COLO668 (cell line): Measurements from ENCODE around the gene DDX47.

ENCODE experiments used
- DNase-seq: peaks from one replicate; lab custom pipeline; 2025; ENCODE audit not compliant: unreplicated experiment; lab: John Stamatoyannopoulos, UW

Gene DDX47

DNA sequence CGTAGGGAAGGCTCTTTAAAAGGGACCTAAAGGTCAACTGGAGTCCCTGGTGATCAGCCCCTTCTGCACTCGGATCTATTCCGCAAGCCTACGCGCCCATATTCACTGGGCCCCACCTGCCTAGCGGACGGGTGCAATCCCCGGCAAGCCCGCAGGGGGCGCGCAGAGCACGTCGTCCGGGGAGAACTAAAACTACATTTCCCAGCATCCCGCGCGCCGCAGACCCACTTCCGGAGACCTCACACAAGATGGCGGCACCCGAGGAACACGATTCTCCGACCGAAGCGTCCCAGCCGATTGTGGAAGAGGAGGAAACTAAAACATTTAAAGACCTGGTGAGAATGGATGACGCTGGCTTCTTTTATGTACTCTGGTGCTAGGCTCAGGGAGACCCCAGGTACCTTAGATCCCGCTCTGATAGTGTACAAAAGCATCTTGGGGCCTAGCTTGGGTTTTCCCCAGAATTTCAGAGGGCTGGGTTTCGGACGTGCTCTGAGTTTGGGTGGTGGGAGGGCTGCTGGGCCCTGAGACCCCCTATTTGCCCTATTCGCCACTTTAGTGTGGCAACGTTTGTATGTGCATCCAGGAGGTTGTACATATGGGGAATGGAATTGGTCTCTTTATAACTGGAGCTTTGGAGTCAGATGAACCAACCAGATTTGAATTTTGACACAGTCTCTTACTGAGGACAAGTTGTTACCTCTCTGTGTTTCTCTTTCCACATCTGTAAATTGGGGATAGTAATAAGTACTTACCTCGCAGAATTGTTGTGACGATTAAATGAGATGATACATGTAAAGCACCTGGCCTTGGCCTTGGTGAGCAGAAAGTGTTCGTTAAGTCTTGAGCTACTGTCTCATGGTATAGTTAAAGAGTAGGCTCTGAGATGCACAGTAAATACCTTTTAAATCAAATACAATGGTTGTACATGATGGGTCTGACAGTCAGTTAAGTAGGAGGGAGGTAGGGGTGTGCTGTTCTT, at the start of gene DDX47:
DDX47 (plus strand) TSS at position 227 of the 982 bp plus-strand sequence; CDS start at position 249, 22 bp downstream.
- DNase-seq = peak; percentile 89

DNA sequence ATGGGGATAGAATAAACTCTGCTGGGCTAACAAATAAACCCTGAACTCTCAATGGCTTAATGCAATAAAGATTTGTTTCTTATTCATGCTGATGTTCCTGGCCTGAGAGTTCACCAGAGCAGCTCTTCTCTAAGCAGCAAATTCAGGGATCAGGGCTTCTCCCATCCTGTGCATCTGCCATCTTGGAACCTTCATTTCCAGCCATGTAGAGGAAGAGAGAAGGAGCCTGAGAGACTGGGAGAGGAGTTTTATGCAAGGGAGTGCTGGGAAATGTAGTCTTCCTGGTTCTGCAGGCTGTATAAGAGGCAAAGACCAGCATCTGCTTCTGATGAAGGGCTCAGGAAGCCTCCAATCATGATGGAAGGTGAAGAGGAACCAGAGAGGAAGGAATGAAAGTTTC, 48.3 kb upstream of the DDX47 start:
- DNase-seq = no peak

DNA sequence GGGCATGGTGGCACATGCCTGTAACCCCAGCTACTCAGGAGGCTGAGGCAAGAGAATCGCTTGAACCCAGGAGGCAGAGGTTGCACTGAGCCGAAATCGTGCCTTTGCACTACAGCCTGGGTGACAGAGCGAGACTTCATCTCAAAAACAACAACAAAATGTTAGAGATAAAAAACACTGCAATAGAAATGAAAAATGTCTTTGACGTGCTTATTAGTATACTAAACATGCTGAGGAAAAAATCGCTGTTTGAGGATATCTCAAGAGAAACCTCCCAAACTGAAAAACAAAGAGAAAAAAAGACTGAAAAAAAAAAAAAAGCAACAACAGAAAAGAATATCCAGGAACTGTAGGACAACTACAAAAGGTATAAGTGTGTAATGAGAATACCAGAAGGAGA, 42.9 kb upstream of the DDX47 start:
- DNase-seq = no peak

DNA sequence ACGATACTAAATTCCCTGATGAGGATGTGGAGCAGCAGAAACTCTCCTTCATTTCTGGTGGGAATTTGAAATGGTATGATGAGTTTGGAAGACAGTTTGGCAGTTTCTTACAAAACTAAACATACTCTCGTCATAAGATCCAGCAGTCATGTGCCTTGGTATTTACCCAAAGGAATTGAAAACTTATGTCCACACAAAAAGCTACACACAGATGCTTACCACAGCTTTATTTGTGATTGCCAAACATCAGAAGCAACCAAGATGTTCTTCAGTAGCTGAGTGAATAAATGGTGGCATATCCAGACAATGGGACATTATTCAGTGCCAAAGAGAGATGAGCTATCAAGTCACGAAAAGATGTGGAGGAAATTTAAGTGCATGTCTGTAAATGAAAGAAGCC, 38.4 kb upstream of the DDX47 start:
- no peak for DNase-seq

DNA sequence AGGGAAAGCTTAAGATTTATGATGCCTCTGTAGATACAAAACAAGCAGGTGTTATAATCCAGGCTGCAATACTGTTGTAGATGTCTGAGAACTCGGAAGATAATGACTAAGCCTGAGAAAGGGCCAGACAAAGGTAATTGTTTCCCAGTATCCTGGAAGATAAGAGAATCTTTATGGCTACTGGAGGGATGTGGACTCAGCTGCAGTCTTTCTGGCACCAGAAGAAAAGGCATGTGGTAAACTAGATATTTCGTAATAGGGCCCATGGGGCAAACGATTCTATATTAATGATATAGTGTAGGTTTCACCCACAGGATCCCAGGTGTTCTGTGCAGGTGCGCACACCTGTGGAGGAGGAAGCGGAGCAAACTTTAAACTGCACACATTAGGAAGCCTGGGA, 36.9 kb upstream of the DDX47 start:
- DNase-seq = peak; percentile 64

DNA sequence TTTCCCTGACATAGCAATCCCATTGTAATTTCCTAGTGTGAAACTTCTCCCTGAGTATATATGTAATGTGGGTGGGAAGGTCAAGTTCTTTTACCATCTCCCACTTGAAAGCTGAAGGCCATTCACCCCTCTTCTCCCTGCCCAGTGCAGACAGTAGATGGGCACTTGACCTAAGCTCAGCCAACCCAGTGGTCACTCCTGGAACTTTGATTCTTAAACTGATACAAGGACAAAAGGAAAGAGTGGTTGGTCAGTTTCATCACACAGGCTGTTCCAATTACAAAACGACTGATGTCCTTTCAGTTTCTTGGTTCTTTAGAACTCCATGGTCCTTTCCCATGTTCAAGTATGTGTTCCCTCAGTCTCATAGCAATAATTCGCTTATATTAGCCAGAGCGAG, 36.1 kb upstream of the DDX47 start:
- no peak for DNase-seq

DNA sequence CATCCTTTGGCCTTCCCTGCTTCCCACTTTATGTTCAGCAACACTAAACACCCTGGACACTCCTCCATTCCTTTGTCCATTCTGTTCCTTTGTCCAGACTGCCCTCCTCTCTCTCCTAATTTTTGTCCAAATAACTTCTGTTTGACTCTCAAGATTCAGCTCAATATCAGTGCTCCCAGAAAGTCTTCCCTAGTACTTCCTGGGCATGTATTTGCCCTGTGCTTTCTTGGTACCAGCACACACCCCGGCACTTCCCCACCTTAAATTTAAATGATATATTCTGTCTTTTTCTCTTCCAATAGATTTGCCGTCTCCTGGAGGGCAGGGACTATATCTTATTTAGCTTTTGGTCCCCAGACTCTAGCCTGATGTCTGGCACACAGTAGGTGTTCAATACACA, 34.1 kb upstream of the DDX47 start:
- no peak for DNase-seq

DNA sequence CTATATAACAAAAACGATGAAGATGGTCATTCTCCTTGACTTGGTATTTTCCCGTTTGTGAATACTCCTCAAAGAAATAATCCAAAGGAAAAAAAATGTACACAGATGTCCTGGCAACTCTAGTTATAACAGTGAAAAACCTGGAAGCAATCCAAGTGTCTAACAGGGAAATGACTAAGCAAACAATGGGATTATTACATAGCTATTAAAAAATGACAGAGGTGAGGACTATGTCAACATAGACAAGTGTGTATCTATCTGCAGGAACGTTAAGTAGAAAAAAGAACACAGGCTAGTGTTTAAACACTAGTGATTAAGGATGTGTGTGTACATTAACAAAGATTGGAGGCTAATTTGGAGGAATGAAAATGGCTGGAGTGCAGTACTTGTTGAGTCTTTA, 33.6 kb upstream of the DDX47 start:
- no peak for DNase-seq

DNA sequence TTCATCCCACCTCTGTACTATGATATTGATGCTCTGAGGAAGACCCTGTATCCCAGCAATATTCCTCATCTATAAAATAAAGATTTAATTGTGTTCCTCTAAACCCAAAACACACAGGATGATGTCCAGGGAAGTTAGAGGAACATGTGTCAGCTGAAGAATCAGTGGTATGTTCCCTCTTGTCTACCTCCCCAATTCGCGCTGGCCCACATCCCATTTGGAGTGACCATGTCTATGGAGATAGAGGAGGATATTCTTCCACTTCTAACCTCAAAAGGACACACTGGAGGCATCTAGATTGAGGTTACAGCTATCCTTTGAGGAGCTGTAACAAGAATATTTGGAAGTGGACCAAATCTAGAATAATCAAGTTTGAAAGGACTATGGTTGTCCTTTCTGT, 29.0 kb upstream of the DDX47 start:
- DNase-seq = no peak

DNA sequence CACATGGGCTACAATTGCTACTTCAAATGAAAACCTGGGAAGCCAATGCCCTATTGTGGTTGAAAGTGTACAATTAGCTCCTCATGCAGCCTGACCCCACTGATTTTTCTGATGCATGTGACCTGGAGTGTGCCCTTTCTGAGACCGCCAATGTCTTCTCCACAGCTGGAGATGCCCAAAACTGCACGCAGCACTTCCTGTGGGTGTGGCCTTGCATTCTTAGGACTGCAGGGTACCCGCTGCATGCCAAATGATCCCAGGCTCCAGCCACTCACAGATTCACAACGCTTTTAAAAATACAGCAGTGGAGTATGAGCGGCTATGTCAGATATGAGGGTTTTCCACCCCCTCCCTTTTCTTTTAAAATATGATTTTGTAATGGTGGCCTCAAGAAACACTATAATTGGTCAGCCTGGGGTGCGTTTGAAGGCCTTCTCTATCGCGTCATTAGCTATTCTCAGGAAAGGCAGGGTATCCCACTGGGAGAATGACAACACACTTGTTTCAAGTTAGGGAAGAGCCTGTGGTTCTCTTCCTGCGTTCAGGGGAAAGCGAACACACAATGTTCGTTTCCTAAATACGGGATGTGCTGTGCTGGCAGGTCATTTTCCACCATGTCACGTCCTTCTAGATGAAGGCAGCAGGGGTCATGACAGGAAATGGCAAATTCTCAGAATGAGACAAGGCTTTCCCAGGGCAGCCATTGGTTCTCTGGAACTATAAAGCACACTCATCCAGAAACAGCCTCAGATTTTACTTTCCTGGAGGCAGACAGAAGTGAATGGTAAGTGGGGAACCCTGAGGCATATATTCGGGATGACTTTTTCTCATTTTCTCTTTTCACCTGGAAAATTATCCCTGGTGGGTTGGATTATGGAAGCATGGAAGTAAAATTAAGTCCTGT, 28.0 kb upstream of the DDX47 start, which contains the start of gene APOLD1:
APOLD1 (plus strand) TSS at position 749 of the 904 bp plus-strand sequence; CDS start at position 782, 33 bp downstream.
- DNase-seq = no peak

DNA sequence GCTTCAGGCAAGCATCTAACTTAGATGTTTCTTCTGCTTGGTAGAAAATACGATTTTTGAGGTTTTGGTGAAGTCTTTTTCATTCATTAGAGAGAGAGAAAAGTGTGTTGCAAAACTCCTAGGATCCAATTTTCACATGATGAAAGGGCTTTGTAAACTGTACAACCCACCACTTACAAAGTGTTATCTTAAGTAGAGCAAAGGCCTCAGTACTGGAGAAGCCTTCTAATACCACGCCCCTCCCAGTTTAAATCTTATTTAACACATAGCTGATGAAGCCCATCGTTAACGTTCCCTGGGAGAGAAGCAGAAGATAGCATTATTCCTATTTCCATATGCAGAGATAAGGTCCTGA, 26.8 kb upstream of the DDX47 start:
- no peak for DNase-seq

DNA sequence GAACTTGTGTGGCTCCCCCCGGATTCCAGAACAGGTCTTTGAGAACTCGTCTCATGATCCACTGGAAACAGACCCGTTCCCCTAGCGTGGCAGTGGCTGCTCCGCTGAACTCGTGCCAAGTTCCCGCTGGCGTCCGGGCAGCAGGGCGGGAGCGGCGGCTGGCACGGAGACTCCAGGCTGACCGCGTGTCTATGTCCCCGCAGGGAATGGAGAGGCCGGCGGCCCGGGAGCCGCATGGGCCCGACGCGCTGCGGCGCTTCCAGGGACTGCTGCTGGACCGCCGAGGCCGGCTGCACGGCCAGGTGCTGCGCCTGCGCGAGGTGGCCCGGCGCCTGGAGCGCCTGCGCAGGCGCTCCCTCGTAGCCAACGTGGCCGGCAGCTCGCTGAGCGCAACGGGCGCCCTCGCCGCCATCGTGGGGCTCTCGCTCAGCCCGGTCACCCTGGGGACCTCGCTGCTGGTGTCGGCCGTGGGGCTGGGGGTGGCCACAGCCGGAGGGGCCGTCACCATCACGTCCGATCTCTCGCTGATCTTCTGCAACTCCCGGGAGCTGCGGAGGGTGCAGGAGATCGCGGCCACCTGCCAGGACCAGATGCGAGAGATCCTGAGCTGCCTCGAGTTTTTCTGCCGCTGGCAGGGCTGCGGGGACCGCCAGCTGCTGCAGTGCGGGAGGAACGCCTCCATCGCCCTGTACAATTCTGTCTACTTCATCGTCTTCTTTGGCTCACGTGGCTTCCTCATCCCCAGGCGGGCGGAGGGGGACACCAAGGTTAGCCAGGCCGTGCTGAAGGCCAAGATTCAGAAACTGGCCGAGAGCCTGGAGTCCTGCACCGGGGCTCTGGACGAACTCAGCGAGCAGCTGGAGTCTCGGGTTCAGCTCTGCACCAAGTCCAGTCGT, 26.2 kb upstream of the DDX47 start:
- peak; percentile 84 for DNase-seq

DNA sequence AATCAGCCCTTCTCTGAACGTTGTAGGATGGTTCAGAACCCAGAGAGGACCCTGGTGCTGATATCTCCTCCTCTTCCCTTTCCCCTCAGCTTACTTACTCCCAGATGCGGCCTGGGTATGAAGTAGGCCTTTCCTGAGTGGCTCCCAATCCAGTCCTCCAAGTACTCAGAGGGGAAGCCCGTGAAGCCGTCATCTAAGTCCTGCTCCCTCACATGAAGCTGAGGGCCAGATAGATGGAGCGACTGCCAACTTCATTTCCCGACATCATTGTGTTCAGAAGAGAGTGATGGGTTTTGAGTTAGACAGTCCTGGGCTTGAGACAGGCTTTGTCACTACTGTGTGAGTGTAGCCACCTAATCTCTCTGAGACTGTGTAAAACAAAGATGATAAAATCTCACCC, 25.0 kb upstream of the DDX47 start:
- DNase-seq = no peak

DNA sequence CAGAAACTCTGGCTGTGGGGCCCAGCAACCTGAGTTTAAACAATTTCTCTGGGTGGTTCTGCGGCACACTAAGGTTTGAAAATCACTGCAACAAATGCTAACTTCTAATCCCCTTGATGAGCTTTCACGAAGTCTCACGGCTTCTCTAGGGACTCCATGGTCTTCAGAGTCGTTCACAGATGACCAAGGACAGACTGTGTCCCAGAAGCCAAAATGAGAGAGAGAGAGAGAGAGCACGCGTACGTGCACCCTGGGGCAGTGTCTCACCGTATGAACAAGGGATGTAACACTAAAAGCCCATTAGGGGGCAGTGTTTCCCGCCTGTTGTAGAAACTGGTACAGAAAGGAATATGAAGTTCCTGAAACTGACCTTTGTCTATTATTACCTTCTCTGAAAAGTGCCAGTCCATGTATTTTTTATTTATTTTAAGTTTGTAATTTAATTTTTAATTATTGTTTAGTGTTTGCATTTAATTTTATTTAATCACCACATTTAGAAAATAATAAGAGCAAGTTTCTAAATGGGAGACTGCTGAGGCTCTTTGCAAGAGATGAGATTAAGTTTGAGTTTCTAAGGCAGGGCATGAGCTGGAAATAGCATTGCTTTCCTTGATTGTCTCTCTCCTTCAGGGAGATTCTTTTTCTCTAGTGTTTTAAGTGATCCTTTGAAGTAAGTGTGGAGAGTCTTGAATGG, 24.3 kb upstream of the DDX47 start:
- peak; percentile 70 for DNase-seq

DNA sequence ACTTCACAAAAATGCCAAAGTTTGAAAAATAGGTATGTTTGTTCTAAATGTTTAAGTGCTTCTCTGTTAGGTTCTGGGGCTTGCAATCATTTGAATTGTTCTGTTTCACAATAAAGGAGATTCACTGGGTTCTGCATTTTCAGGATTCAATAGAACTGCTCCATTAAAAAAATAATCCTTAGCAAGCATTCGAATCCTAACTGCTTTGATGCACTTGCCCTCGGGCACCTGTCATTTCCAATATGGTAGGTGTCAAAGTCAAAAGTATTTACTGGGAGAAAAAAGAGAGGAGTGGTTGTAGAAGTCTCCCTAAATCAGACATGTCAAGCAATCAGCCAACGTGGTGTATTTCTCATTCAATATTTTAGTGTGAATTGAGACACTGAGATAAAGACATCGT, 22.2 kb upstream of the DDX47 start:
- DNase-seq = no peak

DNA sequence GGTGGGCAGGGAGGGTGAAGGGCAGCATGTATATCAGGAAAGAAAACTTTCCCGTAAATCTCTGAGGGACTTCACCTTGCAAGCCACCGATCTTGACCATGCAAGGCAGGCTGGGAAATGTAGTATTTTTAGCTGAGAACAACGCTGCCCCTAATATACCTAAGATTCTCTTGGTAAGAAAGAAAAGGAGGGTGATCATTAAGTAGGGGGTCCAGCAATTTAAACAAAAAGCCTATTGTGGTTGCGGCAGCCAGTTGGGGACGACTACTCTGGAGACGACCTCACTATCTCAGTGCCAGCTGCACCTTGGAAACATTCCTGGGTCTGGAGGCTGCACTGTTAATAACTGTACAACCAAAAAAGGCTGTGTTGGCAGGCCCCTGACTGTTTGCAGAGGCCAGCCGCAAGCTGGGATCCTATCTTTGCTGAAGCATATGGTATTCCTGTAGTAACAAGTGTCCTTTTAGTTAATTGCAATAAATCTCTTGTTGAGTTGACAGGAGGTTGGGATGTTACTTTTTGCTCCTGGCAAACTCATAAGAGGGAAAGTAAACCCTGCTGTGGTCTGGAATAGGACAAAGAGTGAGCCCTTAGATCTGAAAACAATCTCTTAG, 21.3 kb upstream of the DDX47 start:
- DNase-seq = peak; percentile 13

DNA sequence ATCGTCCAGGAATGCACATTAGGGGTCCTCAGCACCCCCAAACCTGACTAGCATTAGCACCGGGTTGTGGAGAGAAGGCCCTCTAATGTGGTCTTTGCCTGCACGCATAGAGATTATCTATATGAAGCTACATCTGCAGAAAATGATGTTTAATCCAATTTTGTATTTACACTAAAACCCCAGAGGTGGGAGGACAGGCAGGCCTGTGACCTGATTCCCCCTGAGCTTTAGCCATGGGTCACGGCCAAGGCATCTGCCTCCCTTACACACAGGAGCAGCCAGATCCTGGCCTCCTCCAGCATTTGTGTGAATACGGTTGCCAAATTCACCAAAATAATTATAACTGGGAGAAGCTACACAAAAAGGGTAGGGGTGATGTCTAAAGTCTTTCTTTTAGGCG, 20.7 kb upstream of the DDX47 start:
- DNase-seq = no peak

DNA sequence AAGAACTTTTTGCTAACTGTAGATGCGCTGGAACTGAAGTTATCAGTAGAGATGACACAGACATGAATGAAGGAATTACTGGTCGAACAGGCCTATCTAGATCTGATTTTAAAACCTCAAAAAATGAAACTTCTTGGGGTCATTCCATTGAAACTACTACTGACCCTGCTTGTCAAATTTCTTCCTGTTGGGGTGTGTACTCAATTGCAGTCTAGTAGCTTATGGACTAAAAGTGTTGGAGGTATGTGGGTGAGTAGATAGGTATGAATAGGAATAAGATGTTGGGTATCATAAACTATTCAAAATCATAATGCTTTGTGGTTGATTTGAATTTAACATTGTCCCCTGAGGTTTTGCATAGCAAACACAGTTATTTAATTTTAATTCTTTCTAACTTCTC, 18.5 kb upstream of the DDX47 start:
- DNase-seq = no peak

DNA sequence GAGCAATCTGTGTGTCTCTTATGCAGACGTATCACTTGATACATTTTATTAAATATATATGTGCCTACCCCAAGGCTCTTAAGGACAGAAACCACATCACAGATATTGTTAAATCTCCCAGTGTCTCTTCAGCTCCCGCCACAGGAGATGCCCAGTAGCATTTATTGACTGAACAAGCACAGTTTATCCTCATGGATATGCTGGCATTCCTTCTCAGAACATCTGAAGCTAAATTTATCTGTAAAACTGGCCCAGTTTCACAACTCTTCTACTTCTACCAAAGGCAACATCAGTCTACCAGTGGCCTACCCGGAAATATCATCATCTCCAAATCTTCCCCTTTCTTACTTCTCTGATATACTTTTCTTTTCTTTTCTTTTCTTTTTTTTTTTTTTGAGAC, 17.0 kb upstream of the DDX47 start:
- DNase-seq = no peak
